Posterior vena cava (tissue), 2 donors: ENCODE results near the gene GUCY2C. TPM values are rescaled to one million over a fixed set of nuclear protein-coding genes. Genes with fewer than 3 reads are reported as not detected.
"Not testable (repeated sequence)": the region's sequence is repeated elsewhere in the genome, so short reads cannot be mapped to it uniquely, and the experiment has no call there.

ENCODE experiments used
- DNase-seq: peaks from one replicate; pipeline ENCODE4 v3.0.0-alpha.2; 2020; ENCODE audit warnings: low spot score
- intact Hi-C, 2 donors: fragments of 100-400 bp; cut with DNase I; formaldehyde crosslinking; loops; one replicate each; pipeline versions ENCODE4 v1.14.1 to v1.14.2; 2022 to 2023
- long read RNA-seq, 2 donors: library from polyadenylated mRNA; unstranded; transcript quantifications; one replicate each; pipeline ENCODE4 v2.0.0, GENCODE V29; 2020 to 2021
- total RNA-seq, 2 donors: library from RNA; stranded (reverse); fragmentation: NEBNext Ultra II Directional; extraction: Animal tissue kit (Norgen Biotek cat#: 25700); gene quantifications; one replicate each; pipeline ENCODE4 v1.2.1, GENCODE V29; 2021
- donor health status: DM: yes; HTN: yes; CAD: no.
- donor health status: DM: yes; HTN: yes; CAD: no.

Gene GUCY2C
- total RNA-seq: under 1 TPM in 1 of 2 donors, not detected in 1; 0.10 TPM
- long read RNA-seq, donor 1, partial matches to known transcripts: 0 of 3 reads
- long read RNA-seq, donor 1, other reads (novel, unspliced or antisense): 3 of 3 reads
- long read RNA-seq, donor 2: 0 reads

DNA sequence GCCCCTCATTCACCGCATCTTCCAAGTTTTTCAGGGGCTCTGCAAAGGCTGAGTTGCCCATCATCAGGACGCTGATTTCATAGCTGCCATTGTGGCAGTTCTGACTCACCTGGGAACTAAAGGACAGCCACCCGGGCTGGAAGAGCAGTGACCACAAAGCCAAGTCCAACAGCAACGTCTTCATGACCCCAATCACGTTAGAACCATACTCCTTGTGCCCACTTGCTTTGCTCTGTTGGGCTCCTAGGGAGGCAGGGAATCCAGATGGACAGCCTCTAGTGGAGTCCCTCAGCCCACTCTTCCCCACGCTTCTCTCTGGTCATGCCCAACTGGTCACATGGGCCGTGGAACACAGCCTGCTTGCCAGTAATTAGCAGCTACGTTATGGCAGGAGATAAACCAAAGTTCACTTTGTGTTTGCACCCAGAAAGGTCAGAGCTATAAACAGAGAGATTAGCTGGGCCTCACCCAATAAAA is at the start of gene GUCY2C:
Gene GUCY2C (minus strand): TSS at position 335 of the 477 bp plus-strand sequence. CDS start 151 bp downstream, at position 184.
- no peak for DNase-seq
- intact Hi-C loops: no loop called here

- intact Hi-C loops: no loop called here
- no peak for DNase-seq
Measured at GRCh38 chr12:14743061-14743460, 46.7 kb upstream of the GUCY2C start.

GRCh38 chr12:14741942-14742341 is 45.5 kb upstream of the GUCY2C start:
- DNase-seq: no peak
- intact Hi-C loops: no loop called here

DNA sequence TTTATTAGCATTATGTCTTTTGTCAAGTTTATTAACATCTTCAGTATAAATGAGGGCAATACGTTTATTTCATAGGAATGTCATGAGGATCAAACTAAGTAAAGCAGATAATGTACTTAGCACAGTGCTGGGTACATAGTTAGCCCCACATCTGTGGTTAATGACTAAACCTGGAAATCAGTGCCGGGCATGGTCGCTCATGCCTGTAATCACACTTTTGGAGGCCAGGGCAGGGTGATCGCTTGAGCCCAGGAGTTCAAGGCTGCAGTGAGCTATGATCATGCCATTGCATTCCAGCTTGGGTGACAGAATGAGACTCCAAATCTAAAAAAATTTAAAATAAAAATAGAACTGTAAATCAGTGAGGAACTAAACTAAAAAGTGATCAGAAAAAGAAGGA is 44.8 kb upstream of the GUCY2C start:
- DNase-seq: no peak
- intact Hi-C loops: no loop called here

DNA sequence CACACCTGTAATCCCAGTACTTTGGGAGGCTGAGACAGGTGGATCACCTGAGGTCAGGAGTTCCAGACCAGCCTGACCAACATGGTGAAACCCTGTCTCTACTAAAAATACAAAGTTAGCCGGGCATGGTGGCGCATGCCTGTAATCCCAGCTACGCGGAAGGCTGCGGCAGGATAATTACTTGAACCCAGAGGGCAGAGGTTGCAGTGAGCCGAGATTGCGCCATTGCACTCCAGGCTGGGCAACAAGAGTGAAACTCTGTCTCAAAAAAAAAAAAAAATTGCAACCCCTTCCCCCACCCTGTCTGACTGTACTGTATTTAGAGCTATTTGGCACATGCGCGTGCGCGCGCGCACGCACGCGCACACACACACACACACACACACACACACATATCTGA is 40.0 kb upstream of the GUCY2C start:
- DNase-seq, intact Hi-C loops: not testable (repeated sequence)

GRCh38 chr12:14731821-14732220 is 35.4 kb upstream of the GUCY2C start:
- no peak for DNase-seq
- intact Hi-C loops: no loop called here

GRCh38 chr12:14729586-14729985 is 33.2 kb upstream of the GUCY2C start:
- DNase-seq: no peak
- intact Hi-C loops: no loop called here

DNA sequence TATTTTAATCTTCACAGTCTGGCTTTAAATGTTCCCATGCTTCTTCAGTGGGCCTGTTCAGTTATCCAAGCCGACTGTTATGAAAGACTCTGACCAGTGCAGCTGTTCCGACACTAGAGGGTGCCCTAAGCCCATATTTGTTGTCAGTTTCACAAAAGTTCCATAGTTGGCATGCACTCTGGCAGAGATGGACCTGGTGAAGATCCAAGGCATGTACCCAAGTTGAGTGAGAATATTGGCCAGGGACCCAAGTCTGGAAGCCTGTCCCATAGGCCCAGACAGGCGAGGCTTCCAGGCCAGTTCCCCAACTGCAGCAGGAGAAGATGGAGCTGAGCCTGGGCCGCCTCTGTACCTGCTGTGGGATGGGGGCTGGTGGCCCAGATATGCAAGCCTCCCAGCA is 27.4 kb upstream of the GUCY2C start:
- DNase-seq: no peak
- intact Hi-C loops: no loop called here

DNA sequence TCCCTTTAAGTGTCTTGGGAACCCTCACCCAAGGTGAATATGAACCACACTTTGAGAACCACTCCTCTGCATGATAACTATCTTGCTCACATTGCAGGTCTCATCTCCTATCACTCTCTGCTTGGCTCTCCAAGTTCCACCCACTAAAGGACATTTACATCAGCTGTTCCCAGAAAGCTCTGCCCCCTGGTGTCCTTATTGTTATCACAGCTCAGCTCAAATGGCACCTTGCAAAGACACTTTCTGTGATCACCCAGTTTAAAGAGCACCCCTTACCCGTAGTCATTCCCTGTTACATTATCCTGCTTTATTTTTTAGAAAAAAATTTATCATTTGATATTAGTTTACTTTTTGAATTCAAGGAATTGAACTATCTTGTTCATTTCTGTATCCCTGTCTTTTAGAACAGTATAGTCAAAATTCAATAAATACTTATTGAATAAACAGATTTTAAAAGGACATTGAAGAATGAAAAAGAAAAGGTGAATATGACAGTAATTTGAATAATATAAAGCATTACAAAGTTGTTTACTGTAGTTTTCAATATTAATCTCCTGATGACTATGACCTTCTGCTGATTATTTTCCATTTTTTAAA is 20.5 kb upstream of the GUCY2C start:
- DNase-seq: no peak
- intact Hi-C loops: no loop called here

DNA sequence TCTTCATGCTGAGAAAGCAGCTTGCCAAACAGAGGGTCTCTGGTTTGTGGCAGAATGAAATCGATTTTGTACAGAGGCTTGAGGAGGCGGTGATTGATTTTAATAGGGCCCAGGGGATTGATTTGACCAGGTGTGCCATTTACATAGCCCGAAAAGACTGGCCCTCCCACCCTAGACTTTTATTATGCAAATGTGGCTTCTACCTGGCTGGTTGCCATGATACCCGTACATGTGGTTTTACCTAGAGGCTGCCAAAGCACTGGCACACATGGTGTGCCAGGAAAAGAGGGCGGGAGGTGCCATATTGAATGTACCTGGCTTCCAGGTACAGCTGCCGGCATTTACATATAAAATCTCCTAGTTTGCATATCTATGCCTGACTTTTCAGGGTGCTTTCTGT is 18.0 kb upstream of the GUCY2C start:
- intact Hi-C loops: no loop called here
- no peak for DNase-seq

GRCh38 chr12:14710632-14711320 is 14.4 kb upstream of the GUCY2C start:
- no peak for DNase-seq
- intact Hi-C loops: no loop called here

DNA sequence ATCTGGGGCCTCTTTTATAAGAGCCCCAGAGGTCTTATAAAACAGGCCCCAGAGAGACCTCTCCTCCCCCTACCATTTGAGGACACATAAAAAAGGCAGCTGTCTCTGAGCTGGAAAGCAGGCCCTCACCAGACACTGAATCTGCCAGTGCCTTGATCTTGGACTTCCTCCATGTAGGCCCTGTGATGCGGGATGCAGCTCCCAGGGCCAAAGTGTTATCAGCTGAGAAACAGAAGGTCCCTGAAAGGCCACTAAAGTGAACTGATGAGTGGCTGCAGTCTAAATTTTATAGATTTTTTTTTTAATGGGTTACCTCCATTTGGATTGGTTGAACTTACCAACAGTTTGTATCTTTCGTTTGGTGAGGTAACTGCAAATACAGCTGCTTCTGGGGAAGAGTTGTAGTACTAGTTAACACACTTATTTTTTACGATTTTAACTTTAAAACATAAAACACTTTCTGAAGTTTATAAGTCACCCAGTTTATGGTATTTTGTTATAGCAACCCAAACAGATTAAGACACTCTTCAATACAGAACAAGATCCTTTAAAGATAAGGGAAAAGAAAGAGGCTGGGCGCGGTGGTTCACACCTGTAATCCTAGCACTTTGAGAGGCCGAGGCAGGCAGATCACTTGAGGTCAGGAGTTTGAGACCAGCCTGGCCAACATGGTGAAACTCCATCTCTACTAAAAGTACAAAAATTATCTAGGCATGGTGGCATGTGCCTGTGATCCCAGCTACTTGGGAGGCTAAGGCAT is 5.6 kb upstream of the GUCY2C start:
- intact Hi-C loops: no loop called here
- no peak for DNase-seq

DNA sequence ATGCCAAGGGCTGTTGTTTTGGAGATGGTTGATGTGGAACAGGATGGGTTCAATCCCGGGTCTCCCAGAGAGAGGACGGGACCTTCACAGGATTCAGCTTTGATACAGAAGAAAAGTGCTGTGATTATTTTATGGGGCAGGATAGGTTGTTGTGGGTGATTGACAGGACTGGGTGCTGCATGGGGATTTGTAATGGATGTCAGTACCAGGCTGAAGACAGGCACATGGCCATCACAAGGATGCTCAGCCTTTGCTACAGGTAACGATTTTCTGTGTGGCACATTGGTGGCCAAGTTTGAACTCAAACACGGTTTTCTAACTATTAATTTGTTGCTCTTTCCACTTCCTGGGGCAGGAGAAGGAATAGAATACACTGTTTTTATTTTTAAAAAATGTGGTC is 4.5 kb upstream of the GUCY2C start:
- intact Hi-C loops: no loop called here
- DNase-seq: no peak

- no peak for DNase-seq
- intact Hi-C loops: no loop called here
Measured at GRCh38 chr12:14699923-14700322, 3.5 kb upstream of the GUCY2C start.

GRCh38 chr12:14698555-14698954 is 2.2 kb upstream of the GUCY2C start:
- intact Hi-C loops: no loop called here
- no peak for DNase-seq

DNA sequence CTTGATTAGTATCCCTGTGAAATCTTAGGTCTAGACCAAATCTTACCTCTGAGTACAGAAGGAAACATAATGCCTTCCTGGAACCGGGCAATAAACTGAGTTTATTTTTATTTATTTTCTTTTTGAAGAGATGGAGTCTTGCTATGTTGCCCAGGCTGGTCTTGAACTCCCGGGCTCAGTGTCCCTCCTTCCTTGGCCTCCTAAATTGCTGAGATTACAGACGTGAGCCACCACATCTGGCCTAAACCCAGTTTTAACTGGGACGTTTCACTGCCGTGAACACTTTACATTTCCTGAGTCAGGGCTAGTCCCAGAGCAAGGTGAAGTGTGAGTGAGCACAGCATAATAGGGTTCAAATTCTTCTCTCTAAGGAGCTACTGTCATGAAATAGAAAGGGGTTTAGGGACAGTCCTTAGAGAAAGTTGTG is 671 bp downstream of the GUCY2C start:
- no peak for DNase-seq
- intact Hi-C loops: no loop called here

DNA sequence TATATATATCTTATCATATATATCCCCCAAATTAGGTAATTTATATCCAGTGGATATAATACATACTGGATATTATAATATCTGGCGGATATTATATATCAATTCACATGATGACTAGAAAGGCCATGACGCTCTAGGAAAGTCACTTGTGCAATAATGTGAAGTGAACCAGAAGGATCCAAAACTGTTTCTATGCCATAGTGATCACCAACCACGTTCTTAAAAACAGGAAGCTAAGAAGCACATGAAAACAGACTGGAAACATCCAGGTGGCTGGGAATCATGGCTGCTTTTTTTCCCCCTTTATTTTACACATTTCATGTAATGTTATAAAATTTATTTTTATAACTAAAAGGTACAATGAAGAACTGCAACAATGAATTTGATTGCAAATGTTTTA is 1.4 kb downstream of the GUCY2C start:
- intact Hi-C loops: no loop called here
- DNase-seq: no peak

DNA sequence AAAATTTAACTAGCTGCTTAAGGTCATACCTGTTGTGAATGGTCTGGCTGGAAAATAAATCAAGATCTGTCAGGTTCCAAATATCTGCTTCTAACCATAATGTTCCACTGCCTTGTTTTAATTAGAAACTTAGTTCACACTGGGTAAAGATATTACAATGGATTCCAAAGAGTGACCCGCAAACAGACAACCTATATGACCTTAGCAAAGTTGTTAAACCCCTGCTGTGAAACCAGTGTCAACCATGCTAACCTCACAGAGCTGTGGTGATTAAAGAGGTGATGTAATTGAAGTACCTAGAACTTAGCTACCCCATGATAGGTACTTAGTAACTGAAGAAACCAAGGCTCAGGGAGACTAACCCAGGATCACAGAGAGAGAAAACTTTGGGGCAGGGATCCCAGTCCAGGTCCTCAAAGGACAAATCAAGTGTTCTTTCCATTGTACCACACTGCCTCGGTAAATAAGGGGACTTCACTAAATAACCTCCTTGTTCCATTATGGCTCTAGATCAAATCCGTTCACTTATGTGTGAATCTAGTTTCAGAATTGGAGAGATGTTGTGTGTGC is 2.2 kb downstream of the GUCY2C start:
- intact Hi-C loops: no loop called here

DNA sequence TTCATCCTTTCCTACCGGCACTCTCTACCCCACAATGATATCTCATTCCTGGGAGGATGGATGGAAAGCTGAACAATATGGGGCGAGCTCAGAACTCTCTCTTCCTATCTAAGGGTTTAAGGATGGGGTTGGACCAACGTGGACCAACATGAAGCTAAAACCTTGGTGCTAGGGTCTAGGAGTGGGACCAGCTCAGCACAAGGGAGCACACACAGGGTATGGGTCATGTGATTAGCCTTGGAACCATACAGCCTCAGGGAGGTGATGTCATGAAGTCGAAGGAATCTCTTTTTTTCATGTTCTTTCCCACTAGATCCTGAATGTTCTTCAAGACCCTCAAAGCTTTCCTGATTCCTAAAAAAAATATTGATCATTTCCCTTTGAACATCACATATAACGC is 3.3 kb downstream of the GUCY2C start:
- intact Hi-C loops: no loop called here
- no peak for DNase-seq

More for the DNA sequence above, 2.2 kb downstream of the GUCY2C start:
- DNase-seq: no peak

DNA sequence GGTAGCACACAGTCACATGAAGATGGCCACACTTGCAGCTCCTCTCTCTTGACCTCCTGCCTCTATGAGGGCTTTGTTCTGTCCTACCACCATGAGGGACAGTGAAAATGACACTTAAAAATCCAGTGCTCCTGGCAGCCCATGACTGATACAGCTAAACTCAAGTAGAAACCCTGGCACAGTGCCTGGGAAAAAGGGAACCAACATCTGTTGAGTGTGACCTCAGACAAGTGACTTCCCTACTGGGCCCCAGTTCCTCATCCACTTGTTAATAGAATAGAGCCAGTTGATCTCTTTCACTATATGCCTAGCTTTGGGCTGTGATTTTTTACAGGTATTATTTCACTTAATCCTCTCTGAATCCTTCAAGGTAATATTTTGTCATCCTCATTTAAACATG is 4.8 kb downstream of the GUCY2C start:
- peak; percentile 83 for DNase-seq
- intact Hi-C loops: no loop called here
